ENCODE measurements around the gene VSIG10L2.
A peak's percentile ranks its signal among the peaks of the same experiment; 100 is the strongest.
"Not testable (repeated sequence)": the region's sequence is repeated elsewhere in the genome, so short reads cannot be mapped to it uniquely, and the experiment has no call there.

VSIG10L2 gene

DNA sequence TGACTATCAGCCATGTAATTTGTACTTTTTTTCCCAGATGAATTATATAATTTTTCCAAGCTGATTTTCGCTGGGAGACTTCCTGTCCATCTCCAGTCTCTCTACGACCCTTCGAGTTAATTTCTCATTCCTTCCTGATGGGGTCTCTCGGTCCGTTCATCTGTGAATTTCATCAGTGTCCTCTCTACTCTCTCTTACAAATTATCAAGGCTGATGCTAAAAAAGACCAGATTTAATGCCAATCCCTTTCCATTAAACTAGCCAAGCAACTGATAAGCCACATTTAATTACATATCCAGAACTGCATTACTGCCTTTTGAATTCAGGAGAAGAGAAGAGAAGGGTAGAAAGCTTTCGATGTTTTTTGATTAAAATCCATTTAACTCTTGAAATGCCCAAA lies 25.8 kb downstream of the VSIG10L2 start:
- DNase-seq: no peak

GRCh38 chr11:125974284-125974683 lies 28.4 kb downstream of the VSIG10L2 start:
- no peak for DNase-seq

DNA sequence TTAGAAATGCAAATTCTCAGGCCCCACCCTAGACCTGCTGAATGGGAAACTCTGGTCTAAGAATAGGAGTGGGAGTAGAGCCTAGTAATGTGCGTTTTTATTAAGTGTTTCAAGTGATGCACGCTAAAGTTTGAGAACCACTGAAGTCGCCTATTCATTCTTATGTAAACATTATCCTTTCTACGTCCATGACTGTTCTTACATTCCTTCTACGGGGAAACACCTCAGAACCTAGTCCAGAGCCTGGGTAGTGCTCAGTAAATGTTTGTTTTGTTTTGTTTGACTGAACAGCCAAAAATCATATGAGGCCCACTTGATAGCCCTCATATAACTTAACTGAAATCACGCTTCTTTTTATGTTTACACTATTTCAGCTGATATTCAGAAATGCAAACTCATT lies 29.8 kb downstream of the VSIG10L2 start:
- DNase-seq: no peak

- DNase-seq: no peak
Measured at GRCh38 chr11:125976156-125976555, 30.3 kb downstream of the VSIG10L2 start.

DNA sequence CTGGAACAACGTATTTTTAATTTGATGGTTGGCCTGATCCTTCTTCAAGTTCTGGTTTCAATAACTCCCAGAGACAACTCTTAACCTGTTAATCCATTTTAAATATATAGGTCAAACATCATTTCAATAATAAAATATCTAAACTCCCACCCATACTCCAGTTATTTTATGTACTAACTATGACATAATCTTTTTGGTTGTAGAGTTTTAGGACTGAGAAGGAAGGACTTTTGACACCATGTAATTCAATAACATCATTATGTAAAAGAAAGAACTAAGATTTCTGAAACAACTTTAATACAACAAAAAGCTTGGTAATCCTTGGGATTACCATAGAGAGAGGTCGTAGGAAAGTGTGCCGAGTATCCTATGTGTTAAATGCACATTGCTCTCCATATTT lies 31.5 kb downstream of the VSIG10L2 start:
- no peak for DNase-seq

DNA sequence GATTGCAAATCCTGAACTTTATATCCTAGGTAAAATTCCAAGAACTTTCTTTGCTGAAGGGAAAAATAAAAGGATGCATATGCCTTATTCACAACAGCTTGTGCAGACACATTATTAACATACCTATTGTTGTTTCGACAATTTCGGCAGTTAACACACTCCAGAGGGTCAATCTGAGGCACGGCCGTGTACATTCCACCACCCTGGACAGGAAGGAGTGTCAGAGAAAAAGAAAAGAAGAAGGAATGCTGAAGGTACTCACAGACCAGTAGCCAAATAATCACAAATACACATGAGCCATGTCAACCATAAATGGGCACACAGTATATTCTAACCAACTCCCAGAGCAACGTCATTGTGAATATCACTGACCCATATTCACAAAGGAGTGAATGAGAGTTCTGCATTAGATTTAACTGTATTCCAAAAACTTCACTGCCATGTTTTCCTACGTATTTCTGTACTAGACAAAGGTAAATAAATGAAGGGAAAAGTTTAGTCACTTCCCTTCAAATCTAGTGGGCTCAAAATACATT lies 32.4 kb downstream of the VSIG10L2 start:
- DNase-seq: no peak

DNA sequence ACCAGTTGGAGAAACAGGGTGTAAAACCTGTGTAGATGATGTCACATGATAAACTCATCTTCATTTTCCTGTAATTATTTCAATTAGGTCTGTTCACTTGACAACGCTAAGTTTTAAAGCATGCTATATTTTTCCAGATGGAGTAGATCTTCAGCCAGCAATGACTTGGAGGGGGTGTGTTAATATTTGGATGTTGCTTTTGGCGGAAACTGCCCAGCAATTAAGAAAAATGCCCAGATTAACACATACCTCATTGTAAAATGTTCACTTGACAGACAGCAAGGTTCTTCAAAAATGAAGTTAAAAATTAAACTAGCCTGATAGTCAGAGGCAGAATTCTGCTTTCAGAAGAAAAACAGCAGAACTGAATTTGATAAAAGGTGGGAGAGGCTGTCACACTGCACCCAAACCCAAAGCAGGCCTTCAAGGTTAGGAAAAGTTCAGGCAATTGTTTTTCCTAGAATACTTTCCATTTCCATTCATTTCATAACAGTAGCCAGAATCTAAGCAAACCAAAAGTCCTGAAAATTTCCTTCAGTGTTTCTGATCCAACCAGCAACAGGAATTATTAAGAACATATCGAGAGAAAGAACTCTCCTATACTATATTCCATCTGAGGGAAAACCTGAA lies 33.0 kb downstream of the VSIG10L2 start:
- no peak for DNase-seq

- DNase-seq: no peak
Measured at GRCh38 chr11:125979511-125979910, 33.7 kb downstream of the VSIG10L2 start.

- DNase-seq: no peak
Measured at GRCh38 chr11:125980436-125980835, 34.6 kb downstream of the VSIG10L2 start.

DNA sequence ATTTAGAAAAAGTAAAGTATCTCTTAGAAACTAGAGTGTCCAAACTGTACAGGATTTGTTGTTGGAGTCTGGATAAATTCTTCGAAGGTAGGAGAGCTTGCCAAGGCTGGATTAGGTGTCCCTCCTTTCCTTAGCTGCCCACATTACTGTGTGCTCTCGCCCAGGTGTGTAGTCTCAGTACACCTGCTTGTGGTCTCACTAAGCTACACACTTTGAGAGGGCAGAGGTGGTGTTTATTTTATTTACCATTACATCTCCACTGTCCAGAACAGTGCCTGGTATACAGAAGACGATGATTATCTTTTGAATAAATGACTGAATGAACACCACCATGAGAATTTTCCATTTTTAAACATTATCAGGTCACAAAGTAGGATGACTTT lies 36.5 kb downstream of the VSIG10L2 start:
- DNase-seq: no peak

- DNase-seq: not testable (repeated sequence)
Measured at GRCh38 chr11:125985956-125986355, 40.1 kb downstream of the VSIG10L2 start.

- DNase-seq: no peak
Measured at GRCh38 chr11:125987066-125987641, 41.3 kb downstream of the VSIG10L2 start.

DNA sequence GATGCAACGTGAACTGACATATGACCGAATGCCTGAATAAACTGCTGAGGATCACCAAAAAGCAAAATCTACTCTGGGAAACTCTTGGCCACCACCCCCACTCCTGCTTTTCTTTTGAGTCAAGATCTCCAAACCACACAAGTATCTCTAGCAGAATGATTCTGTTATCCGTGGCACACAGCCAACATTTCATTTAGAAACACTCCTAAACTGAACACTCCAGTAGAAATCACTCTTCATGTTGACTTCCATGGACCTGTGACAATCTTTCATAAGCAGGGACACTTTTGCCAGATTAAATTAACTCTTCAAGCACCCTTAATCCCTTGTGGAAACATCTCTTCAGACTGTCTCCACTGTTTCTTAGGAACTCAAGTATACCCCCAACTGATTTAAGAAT lies 44.4 kb downstream of the VSIG10L2 start:
- peak; percentile 17 for DNase-seq

DNA sequence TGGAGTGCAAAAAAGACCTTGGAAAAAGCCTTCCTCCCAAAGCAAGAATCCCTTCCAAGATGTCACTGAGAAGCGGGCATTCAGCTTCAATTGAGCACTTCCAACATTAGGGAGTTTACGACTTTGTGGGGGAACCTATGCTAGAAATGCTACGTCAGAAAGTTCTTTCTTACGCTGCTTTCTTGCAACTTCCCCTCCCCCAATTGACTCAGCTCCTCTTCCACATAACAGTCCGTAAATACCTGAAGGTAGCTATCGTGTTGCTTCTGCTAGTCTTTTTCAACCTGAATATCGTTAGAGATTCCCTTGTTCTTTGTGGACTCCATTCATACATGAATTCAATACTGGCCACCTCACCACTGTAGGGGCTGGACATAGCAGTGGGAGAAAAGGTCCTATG lies 47.0 kb downstream of the VSIG10L2 start:
- DNase-seq: no peak

DNA sequence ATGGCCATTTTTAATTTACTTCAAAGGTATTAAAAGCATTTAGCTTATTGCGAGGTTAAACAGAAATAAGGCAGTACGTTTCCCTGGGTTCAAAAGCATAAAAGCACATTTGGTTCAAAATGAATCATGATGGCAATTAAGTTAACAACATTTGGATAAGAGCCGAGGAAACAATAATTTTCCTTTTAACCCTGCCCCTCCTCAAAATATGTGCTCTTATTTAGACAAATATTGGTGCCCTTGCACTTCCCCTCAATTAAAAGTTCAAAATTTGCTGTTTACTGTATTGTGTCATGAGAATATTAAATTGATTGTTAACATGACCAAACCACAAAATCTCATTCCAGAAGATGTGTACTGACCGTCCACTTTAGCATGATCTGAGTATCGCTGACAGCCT lies 48.7 kb downstream of the VSIG10L2 start:
- no peak for DNase-seq

GRCh38 chr11:125995313-125995712 lies 49.5 kb downstream of the VSIG10L2 start:
- DNase-seq: no peak

DNA sequence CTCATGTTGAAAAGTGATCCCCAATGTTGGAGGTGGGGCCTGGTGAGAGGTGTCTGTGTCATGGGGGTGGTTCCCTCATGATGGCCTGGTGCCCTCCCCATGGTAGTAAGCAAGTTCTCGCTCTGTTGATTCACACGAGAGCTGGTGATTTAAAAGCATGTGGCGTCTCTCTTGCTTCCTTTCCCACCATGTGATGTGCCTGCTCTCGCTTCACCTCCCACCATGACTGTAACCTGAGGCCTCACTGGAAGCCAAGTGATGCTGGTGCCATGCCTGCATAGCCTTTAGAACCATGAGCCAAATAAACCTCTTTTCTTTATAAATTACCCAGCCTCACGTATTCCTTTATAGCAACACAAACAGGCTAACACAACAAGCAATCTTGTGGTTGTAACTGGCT lies 52.4 kb downstream of the VSIG10L2 start:
- no peak for DNase-seq

DNA sequence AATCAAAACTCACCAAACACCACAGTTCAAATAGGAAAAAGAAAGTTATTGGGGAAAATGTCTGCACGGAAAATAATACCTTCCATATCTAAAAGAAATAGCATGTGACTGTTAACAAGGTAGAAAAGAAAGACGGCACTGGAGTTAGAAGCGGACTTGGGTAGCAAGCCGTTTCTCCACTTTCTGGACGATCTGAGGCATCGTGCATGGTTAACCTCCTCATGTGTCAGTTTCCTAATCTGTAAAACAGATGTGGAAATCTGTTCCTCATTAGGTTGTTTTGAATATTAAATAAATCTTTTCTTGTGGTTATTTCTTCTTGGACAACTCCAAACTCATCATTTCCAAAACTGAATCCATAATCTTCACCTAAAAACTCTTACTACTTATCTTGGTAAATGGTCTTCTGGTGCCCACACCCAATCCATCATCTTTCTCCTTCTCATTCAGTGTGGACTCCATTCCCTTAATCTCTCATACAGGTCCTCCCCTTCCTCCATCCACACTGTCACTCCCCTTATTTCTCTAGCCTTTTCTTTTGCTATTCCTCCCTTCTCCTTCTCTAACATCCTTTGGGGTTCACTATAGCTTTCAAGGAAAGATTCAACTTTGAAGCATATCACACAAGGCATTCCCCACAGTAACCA lies 53.5 kb downstream of the VSIG10L2 start:
- DNase-seq: no peak

DNA sequence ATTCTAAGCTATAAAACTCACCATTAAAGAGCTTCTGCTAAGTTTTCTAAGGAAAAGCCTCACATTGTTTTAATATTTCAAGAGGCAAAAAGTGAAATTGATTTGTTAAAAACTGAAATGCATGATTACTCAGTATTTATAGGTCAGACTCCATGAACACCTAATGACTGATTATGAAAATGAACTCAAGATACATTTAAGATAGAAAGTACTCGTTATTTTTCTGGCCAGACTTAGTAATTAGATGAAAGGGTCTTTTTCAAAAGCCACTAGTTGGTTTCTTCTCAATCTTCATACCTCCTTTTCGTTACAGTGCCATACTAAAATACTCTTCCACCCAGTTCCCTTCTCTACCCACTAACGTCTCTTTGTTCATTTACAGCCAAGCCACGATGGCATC lies 56.3 kb downstream of the VSIG10L2 start:
- DNase-seq: no peak
